Measurements from ENCODE around the gene TEX35.

- TF ChIP-seq EZH2phosphoT487 (IDR thresholded peaks at IDR 0.05; ENCODE audit: insufficient read depth, low read depth) (no peak), EZH2 (IDR thresholded peaks at IDR 0.05; ENCODE audit: insufficient read depth, poor library complexity, severe bottlenecking) (no peak)
These were observed 28.5 kb downstream of the TEX35 start for GRCh38 chr1:178541379-178541778.

Measured in GM23248 (cell line).